Activated CD4-positive, alpha-beta T cell treated with anti-CD3 and anti-CD28 coated beads, Interleukin-2, amount 50 U/mL, for 24 hours (primary cell): Measurements from ENCODE around the gene FGF14.

Experiments used
- DNase-seq, 2 donors: peaks; one replicate each; pipeline ENCODE4 v3.0.0-alpha.2; 2020; ENCODE audit warnings: low read depth in 1 of 2, low spot score in 1 of 2

Gene FGF14

GRCh38 chr13:102311419-102311796, 90.4 kb downstream of the FGF14 start:
- DNase-seq, result no peak

DNA sequence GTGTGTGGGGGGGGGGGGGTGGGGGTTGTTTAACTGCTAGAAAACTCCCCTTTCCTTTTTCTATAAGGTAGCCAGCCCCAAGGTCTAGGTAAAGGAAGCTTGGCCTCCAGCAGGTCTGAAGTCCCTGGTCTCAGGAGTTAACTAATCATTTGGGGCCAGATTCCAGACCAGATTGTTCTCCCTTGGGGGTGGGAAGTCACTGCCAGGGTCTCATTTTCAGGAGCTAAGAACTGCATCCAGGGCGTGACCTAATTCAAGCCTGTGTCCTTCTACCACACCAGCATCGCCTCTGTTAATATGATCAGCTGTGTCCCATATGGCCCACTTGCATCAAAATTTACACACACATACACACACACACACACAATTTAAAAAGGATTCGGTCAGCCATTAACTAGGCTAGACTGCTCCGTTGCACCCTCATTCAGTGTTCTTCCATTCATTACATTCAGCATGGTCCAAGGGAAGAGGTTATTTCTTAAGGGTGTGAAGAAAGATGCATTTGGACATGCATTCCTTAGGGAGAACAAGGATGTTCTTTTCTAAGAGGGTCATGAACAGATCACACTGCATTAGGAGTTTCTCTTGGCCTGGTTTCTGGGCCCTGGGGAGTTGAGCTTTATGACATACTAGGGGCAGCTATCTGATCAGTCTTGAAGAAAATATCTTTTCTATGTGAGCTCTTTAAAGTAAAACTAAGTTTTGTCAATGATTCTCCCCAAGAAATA, 91.0 kb downstream of the FGF14 start:
- DNase-seq, result no peak

- no peak for DNase-seq
These were observed 92.7 kb downstream of the FGF14 start for GRCh38 chr13:102309110-102309509.

GRCh38 chr13:102302534-102302933, 99.3 kb downstream of the FGF14 start:
- no peak for DNase-seq

DNA sequence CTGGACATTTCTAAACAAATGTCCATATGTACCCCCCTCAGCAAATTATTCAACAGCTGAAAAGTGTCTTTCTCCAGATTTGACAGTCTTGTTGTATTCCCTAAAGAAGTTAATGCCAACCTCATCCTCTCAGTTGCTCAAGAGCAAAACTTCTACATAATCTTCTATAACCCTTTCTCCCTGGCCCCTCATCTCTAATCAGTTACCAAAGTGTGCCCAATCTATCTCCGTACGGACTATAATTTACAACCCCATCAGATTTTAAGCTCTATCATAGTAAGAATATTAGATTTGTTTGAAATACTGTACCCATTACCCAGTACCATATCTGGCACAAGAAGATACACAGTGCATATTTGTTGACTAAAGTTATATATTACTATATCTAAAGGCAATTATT, 101.5 kb downstream of the FGF14 start:
- no peak for DNase-seq

- no peak for DNase-seq
These were observed 102.5 kb downstream of the FGF14 start for GRCh38 chr13:102299366-102299765.

GRCh38 chr13:102298051-102298450, 103.8 kb downstream of the FGF14 start:
- no peak for DNase-seq

DNA sequence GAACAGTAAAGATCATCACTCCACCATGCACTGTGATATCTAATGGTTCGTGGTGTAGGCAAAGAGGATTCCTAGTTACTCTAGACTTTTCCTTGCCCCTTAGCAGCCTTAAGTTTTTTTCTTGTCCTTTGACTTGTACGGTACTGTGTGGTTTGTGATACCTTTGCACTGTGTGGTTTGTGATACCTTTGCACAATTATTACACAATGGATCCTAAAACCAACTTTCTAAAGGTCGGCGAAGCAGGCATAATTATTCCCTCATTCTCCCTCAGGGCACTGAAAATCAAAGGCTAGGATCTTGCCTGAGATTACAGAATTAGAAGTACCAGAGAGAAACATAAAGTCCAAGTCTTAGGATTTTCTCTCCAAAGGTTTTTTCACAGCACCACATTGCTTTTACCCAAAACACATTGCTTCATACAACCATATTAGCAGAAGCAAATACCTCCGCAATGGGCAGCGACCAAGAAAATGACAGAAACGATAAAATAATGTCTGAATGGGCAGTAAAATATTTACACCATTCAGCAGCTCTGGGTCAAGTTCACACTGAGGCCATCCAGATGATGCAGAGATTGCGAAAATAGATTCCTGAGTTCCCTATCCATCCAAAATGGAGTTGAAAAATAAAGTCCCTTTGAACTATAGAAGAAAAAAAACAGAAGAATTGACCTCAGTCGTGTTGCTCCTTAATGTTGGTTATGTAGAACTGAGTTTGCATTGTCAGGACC, 106.4 kb downstream of the FGF14 start:
- no peak for DNase-seq

DNA sequence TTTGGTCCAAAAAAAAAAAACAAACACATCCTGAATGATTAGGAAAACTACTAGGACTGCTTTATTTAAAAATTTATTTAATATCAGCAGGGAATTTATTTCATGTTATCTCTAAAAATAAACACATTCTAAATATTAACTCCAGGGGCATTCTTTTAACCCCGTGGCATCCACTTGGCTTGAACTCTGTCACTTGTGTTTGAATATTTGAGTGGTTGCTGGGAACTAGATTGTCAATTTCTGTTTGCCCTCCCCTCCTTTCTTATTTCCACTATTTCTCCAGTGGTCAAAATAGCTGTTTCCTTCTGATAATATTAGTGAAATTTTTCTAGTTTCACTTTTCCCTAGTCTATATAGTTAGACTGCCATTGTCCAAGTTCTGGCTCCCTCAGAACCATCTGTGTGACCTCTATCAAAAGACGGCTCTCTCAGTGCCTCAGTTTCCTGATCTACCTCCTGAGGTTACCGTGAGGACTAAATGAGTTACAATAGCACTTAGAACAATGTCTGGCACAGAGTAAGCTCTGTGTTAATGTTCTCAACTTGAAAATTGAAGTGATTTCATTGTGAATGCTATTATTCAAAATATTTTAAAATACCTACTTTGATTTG, 107.3 kb downstream of the FGF14 start:
- DNase-seq, result no peak

DNA sequence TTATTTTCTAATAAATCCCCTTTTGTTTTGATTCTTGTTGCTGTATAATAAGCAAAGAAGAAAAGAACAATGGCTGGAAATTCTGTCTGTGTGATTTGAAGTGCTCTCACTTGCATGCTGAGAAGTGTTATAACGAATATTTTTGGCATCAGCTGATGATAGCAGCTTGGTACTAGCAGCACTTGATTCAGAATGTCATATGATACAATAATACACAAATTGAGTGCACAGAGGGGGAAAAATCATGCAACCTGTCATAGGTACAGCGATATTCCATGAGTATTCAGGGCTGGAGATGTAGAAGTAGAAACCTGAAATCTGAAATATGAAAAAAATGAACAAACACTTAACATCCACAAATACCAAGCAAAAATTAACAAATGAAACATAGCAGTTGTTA, 108.1 kb downstream of the FGF14 start:
- no peak for DNase-seq

- no peak for DNase-seq
These were observed 110.1 kb downstream of the FGF14 start for GRCh38 chr13:102291587-102292218.

- no peak for DNase-seq
These were observed 112.2 kb downstream of the FGF14 start for GRCh38 chr13:102289606-102290005.

DNA sequence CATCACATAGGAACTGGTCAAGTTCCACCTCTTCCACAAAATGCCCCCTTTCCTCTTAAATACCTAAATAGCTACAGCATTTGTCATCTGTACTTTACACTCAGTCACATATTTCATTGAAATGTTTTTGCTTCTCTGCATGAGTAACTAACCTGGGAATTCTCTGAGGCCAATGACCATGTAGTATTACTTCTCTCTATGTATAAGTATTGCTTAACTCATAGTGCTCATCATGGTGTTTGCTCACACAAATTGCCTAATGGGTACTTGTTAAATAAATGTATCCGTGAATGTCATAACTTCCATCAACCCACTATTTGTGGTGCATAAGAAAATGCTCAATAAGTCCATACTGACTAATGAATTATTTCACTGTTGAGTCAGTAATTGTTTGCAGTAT, 115.5 kb downstream of the FGF14 start:
- DNase-seq, result no peak

- DNase-seq, result no peak
These were observed 121.5 kb downstream of the FGF14 start for GRCh38 chr13:102280366-102280765.

GRCh38 chr13:102277286-102277685, 124.6 kb downstream of the FGF14 start:
- DNase-seq, result no peak

DNA sequence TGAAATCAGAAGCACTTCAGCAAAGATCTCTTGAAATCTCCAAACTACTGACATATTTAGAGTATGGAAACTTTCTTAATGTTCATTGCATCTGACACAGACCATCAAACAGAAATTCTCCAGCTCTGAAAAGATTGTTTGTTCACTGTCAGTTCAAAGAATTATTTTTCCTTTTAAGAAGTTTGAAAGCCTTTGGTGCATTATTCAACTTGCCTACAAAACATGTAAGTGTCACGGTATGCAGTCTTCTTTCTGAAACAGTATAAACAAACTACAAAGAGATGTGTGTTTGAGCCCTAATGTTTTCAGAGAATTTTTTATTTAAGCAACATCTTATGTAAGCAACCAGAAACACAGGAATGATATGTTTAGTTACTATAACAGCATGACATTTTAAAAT, 125.4 kb downstream of the FGF14 start:
- DNase-seq, result no peak

DNA sequence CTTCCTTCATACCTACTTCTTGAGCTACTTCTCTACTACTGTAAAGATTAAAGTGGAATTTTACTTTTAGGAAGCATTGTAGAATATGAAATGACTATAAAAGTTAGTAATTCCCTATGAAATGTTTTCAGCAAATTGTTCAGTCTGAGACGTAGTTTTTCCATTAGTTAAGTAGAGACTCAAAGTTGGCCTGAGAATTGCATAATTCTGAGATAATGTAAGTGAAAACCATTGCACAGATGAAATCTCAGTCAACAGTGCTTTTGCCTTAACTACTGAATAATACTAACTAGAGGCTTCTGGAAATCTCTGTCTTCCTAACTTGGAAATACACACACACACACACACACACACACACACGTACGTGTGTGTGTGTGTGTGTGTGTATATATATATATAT, 125.9 kb downstream of the FGF14 start:
- DNase-seq, result no peak

GRCh38 chr13:102273111-102273510, 128.7 kb downstream of the FGF14 start:
- no peak for DNase-seq

GRCh38 chr13:102267191-102267590, 134.7 kb downstream of the FGF14 start:
- DNase-seq, result no peak

DNA sequence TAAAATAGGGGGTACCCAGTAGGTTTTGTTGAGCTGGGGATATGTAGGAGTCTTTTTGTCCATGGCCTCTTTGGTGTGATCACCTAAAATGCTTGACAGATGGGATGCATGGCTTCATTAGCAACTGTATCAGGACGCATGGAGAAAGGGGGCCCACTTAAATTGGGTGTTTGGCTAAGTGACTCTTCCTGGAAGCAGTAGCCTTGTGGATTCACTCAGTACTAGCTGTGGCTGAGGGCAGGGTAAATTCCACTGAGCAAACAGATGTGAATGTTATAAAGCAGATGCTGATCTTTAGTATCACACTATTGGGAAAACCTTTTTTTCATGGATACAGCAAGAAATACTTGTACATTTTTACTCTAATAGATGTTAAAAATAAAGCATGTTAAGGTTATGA, 140.0 kb downstream of the FGF14 start:
- DNase-seq, result no peak

DNA sequence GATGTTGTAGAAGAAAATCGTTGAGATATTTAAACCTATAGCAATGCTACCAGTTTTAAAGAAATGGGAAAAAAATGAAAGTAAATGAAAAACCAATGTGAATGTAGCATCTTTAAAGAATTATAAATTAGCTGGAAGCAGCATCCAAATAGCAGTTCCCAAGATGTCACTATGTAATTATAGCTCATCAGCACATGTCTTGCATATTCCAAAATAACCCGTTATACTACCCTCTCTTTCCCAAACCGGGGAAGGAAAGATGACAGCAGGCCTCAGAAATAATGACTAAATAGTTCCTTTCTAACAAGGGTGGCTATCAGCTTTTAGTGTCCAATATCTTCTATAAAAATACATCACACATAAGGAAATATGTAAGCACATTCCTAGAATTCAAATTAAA, 140.5 kb downstream of the FGF14 start:
- no peak for DNase-seq

- DNase-seq, result no peak
These were observed 141.6 kb downstream of the FGF14 start for GRCh38 chr13:102260256-102260655.
